HG03521 (cell line): ENCODE results near the gene NME3.

Source experiments
- ATAC-seq: cut with Tn5 transposase; IDR thresholded peaks from one replicate; pipeline ENCODE4 v1.9.1; 2021; ENCODE audit warnings: mild to moderate bottlenecking, moderate library complexity; ENCODE audit not compliant: unreplicated experiment

NME3 gene

GRCh38 chr16:1781758-1782407, 10.5 kb upstream of the NME3 start:
- no peak for ATAC-seq

DNA sequence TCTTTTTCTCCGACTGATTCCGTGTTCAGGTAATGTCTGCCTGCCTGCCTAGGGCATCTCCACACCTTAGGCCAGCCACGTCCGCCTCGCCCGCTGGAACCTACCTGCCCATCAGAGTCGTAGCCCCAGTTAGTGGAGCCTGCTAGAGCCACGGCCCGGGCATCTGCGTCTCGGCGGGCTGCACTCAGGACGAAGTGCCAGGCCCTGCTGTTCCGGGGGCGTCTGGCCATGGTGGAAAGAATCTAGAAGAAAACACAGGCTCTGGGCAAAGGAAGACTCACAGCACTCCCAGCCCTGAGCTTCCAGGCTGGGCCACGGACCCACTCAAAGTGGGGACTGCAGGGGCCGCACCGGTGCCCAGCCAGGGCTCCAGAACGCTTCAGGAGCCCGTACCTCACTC, 9.9 kb upstream of the NME3 start:
- no peak for ATAC-seq

GRCh38 chr16:1780677-1781072, 9.3 kb upstream of the NME3 start:
- ATAC-seq, result no peak

- no peak for ATAC-seq
Measured at GRCh38 chr16:1779741-1780676, 8.7 kb upstream of the NME3 start.

DNA sequence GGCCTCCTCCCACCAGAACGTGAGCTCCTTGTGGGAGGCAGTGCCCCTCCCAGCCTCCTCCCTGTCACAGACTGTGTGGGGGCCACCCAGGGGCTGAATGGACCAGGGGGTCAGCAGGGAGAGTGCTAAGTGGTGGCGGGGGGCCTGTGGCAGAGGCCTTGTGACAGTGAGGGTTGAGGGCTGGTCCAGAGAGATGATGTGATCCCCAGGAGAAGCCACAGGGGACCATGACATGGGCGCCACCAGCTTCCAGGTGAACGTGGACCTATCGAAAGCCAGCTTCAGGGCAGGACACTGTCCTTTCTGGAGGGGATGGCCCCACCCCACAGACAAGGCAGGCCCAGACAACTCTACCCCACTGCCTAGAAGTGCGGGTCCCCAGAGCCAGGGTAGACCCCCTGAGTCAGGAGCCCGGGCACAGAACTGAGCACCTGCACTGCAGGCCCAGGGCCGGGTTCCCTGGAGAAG, 7.9 kb upstream of the NME3 start:
- no peak for ATAC-seq

- no peak for ATAC-seq
Measured at GRCh38 chr16:1778200-1779179, 7.1 kb upstream of the NME3 start.

DNA sequence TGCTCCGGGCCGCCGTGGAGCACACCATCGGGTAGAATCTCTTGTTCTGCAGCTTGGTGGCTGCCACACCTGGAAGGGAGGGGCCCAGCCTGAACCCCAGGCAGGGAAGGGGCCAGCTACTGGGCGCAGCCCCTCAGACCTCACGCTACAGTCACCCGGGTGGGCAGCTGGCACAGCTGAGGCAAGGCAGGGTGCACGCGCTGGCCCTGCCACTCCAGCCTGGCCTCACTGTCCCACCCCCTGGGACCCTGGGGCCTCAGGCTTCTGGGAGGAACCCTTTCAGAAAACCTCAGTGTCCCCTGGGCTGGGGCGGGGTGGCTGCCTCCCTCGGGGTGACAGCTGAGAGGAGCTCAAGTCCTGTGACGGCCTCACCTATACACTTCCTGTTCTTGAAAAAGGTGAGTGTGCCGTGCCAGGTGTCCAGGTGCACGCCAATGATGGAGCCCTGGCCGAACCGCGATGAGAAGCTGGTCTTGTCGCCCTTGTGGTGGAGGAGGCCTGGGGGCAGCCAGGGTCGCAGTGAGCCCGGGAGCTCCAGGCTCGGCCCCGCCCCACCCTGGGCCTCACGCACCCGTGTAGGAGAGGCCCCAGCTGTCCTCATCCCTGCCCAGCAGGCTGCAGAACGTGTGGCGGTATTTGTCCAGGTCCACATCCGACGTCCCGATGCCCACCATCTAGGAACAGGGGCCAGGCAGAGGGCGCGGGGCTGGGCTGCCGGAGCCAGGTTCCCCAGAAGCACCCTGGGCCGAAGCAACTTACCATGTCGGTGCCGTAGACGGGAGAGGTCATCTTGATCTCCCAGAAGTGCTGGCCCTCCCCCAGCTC, 6.2 kb upstream of the NME3 start:
- ATAC-seq, result no peak

DNA sequence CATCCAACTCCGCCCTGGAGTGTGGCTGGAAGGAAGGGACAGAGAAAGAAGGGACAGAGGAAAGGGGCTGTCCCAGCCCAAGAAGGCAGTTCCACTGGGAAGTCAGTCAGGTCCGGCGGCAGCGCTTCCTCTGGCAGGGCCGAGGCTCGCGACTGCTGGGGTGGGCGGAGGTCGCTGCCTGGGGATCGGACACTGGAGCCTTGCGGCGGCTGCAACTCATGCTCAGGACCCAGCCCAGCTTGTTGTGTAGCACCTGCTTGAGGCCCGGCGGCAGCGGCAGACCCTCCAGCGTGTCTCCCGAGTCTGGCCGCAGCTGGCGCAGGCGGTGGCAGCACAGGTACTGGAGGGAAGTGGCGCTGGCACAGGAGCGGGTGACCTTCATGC, 5.6 kb upstream of the NME3 start:
- no peak for ATAC-seq

DNA sequence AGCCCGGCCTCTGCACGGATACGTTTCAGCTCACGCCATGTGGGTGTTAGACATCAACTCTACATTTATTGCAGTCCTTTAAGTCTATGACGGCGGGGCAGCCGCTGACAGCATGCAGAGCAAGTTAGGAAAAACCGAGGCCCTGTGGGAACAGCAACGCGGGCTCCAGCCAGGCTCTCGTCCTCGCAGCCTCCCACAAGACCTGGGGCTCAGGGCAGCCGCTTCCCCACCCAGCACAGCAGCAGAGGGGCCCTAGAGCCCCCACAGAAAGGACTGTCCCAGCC, 5.3 kb upstream of the NME3 start:
- no peak for ATAC-seq

GRCh38 chr16:1775846-1776671, 4.7 kb upstream of the NME3 start:
- no peak for ATAC-seq

DNA sequence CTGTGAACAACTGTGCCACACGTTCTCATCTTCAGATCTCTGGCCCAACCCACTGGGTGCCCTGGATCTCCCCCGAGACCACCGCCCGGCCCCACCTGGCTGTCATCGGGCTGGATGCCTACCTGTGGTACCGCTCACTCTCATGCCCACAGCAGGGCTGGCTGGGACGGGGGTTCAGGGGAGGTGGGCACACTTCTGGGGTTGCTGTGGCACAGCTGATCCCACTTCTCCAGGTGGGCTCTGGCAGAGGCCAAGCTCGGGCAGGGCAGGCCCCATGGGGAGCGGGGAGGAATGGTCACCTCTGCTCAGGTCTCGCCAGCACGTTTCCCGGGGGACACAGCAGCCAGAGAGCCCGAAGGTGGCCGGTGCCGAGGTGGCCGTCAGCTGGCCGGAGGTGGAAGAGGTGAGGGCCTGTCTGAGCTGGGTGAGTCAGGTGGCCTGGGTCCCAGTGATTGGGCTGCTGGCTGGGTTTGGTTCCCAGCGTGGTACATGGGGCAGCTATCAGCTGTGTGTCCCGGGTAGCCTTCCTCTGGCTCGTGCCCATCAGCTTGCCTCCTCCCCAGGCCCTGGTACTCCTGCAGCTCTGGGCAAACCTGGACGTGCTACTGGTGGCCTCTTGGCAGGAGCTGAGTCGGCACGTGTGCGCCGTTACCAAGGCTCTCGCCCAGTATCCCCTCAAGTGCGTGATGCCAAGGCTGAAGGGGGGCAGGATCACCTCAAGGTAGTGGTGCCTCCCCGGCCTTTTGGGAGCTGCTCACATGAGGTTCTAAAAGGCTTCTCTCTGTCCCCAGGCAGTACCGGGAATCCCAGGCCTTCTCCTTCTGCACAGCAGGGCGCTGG, 3.9 kb upstream of the NME3 start:
- ATAC-seq, result no peak

- no peak for ATAC-seq
Measured at GRCh38 chr16:1774448-1774780, 3.1 kb upstream of the NME3 start.

DNA sequence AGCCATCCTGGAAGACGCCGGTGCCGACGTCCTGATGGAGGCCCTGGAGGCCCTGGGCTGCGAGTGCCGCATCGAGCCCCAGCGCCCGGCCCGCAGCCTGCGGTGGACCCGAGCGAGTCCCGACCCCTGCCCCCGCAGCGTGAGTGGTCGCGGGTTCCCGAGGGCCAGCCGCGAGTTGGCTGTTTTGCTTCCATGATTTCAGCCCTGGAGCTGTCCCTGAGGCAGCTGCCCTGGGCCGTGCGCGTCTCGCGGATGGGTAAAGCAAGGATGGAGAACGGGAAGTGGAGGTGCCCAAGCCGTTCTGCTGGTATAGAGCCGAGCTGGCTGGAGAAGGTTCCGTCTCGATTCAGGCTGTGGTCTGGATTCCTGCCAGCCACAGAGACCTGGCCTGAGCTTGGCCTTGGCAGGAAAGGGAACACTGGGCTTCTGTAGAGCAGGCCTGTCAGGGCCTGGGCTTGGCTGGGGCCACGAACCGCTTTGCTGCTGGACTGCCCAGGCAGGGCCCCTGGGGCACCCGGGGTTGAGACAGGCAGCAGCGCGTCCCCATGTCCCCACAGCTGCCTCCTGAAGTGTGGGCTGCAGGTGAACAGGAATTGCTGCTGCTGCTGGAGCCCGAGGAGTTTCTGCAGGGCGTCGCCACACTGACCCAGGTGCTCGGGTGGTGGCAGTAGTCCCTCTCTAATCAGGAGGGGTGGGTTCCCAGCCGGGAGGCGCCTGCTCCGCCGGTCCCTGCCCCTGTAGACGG, 2.5 kb upstream of the NME3 start:
- no peak for ATAC-seq

- peak; percentile 47 for ATAC-seq
Measured at GRCh38 chr16:1772908-1773702, 1.8 kb upstream of the NME3 start, which contains the start of gene MRPS34. TSS of gene MRPS34 (minus strand) at chr16:1773134. CDS start at chr16:1773119, 15 bp downstream.

DNA sequence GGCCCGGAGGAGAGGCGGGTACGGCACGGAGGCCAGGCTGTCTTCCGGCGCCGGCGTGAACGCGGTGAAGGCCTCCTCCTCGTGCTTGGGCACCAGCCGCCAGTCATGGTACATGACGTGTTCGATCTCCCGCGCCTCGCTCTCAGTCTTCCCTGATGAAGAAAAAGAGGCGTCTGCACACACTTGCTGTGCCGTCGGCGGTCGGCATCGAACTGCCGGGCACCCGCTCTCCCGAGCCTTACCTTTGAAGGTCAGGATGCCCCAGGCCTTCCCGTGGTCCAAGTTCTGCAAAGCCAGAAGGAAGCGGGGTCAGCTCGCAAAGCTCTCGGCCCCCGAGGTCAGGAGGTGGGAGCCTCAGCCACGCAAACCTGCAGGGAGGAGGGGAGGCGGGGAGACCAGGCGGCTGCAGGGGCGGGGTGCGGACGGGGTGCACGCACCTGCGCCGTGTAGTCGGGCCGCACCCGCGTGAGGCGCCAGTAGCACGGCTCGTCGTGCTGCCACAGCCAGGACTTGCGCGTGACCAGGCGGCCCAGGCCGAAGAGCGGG, 1.1 kb upstream of the NME3 start, which contains the start of gene EME2:
Gene EME2, plus strand, starts transcription at position 449 of the 546 bp plus-strand sequence. CDS start 418 bp downstream, outside the sequence.
- peak; percentile 2 for ATAC-seq

DNA sequence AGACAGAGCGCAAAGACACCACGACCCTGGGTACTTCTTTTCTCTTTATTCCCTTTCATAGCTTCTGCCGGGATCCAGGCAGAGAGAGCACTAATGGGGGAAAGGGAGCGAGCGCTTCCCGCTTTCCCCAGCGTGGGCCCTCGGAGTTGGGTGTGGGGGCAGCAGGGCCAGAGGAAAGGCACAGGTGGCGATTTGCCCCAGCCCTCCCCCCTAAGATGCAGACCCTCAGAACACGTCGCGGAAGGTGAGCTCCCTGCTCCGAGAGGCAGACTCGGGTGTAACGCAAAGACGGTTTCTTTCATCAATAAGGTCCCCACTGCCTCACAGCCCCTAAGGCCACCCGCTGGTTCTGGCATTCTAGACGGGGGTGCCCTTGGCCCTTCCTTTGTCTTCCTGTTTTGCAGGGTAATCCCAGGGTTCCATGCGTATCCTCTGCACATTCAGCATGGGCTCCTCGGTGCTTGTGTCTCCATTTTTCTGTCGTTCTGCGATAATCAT, 570 bp upstream of the NME3 start:
- no peak for ATAC-seq
